Left lung (tissue), 10 donors: ENCODE data around the gene CAPZA3. TPM values are rescaled to one million over a fixed set of nuclear protein-coding genes. Genes with fewer than 3 reads are reported as not detected.
"Not testable (repeated sequence)": the region's sequence is repeated elsewhere in the genome, so short reads cannot be mapped to it uniquely, and the experiment has no call there.

ENCODE experiments used
- ATAC-seq: fragments of 200-7000 bp; cut with Tn5 transposase; one replicate; pipeline ENCODE4 v1.9.1; 2020; ENCODE audit warnings: moderate library complexity
- DNase-seq, 4 donors: peaks; one replicate each; pipeline ENCODE4 v3.0.0-alpha.2; 2013 to 2020
- H3K27ac ChIP-seq, 2 donors: fragments of 200-600 bp; sonication (generic) in 1 of 2; one replicate each; pipeline versions ENCODE4 v1.5.0 to v1.8.0; 2020 to 2021
- H3K27me3 ChIP-seq, 2 donors: fragments of 200-600 bp; sonication (generic) in 1 of 2; one replicate each; pipeline versions ENCODE4 v1.5.0 to v1.8.0; 2020 to 2021
- H3K36me3 ChIP-seq, 2 donors: fragments of 200-600 bp; sonication (generic) in 1 of 2; one replicate each; pipeline versions ENCODE4 v1.5.0 to v1.8.0; 2020 to 2021
- H3K4me1 ChIP-seq, 2 donors: fragments of 200-600 bp; one replicate each; pipeline ENCODE4 v1.8.0; 2021
- H3K4me3 ChIP-seq, 2 donors: fragments of 200-600 bp; sonication (generic) in 1 of 2; one replicate each; pipeline versions ENCODE4 v1.5.0 to v1.8.0; 2020 to 2021; ENCODE audit warnings: mild to moderate bottlenecking in 1 of 2
- H3K9me3 ChIP-seq, 2 donors: fragments of 200-600 bp; sonication (generic) in 1 of 2; one replicate each; pipeline versions ENCODE4 v1.5.0 to v1.8.0; 2020 to 2021
- intact Hi-C, 2 donors: fragments of 100-400 bp; cut with DNase I; formaldehyde crosslinking; loops; one replicate each; pipeline versions ENCODE4 v1.11.2 to v1.14.2; 2022
- polyA plus RNA-seq, 6 donors: library from polyadenylated mRNA; unstranded; fragments of 120-200 nt; gene quantifications; one replicate each; pipeline ENCODE4 v1.2.1, GENCODE V29; 2013; ENCODE audit not compliant: insufficient read length in 6 of 6
- total RNA-seq, 2 donors: library from RNA; stranded (reverse); fragmentation: NEBNext Ultra II Directional; extraction: Animal tissue kit (Norgen Biotek cat#: 25700); gene quantifications; one replicate each; pipeline ENCODE4 v1.2.1, GENCODE V29; 2021
- TF ChIP-seq, protein P1 (sequence below), 2 donors: fragments of 200-600 bp; sonication (generic) in 1 of 2; IDR thresholded peaks; one replicate each; pipeline versions ENCODE4 v1.5.0 to v1.8.0; 2021; ENCODE audit warnings: antibody characterized with exemption in 2 of 2
- donor health status: DM: no; HTN: yes; CAD: no.
- donor health status: DM: no; HTN: no; CAD: no.

The CAPZA3 gene
- total and polyA plus RNA-seq, 8 donors, result 0.46 to 2.1 (median 1.3) TPM; not detected in 2

DNA sequence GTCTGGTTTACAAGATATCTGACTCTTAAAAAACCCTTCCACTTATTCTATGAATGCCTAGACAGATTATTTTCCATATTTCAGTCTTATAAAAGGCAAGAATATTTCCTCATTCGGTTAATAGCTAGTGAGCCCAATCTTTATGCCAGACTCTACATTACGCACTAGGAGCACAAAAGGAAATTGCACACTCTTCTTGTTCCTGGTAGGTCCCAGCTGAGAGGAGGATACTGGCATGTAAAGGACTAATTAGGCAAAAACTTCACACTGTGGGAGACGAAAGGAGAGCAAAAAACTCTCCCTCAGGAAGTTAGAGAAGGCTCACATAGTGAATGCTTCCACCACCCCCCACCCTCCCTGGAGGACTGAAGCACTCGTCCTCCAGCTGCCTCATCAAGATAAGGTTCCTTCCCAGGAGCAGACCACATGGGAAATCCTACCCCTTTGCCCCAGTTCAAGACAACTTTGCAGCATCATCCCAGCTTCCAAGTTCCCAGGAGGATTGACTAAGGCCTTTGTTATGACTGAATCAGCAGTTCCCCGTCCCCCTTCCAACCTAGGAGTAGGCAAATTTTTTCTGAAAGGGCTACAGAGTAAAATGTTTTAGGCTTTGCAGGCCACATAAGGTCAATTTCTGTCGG lies 14.5 kb downstream of the CAPZA3 start:
- no peaks in the 10 kb centered on the region for H3K27me3 ChIP-seq
- DNase-seq, result no peak
- TF ChIP-seq, protein P1, sequence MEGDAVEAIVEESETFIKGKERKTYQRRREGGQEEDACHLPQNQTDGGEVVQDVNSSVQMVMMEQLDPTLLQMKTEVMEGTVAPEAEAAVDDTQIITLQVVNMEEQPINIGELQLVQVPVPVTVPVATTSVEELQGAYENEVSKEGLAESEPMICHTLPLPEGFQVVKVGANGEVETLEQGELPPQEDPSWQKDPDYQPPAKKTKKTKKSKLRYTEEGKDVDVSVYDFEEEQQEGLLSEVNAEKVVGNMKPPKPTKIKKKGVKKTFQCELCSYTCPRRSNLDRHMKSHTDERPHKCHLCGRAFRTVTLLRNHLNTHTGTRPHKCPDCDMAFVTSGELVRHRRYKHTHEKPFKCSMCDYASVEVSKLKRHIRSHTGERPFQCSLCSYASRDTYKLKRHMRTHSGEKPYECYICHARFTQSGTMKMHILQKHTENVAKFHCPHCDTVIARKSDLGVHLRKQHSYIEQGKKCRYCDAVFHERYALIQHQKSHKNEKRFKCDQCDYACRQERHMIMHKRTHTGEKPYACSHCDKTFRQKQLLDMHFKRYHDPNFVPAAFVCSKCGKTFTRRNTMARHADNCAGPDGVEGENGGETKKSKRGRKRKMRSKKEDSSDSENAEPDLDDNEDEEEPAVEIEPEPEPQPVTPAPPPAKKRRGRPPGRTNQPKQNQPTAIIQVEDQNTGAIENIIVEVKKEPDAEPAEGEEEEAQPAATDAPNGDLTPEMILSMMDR (IDR thresholded peaks at IDR 0.05), result no peak
- no peak overlapping the region for H3K4me3 ChIP-seq
- H3K9me3 ChIP-seq, result no peaks in the 10 kb centered on the region
- H3K4me1 ChIP-seq, result no peaks in the 10 kb centered on the region
- H3K27ac ChIP-seq, result no peak overlapping the region
- intact Hi-C loops, result no loop called here
- no peaks in the 10 kb centered on the region for H3K36me3 ChIP-seq
- ATAC-seq, result no peak

DNA sequence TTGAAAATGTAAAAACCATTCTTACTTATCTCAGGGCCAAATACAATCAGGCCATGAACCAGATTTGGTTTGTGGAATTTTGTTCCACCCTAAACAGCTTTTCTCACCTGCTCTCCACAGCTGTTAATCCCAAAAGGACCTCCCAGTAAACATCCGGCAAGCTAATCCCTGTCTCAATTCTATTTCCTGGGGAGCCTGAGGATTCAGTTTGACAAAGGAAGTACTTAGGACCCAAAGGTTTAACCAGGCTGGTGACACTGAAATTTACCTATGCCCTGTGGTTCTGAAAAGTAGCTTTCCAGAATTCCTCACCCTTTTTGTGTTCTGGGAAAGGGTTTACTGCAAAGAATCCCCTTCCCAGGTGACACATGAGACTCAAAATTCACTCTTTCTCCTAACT lies 15.0 kb downstream of the CAPZA3 start:
- Histone ChIP-seq H3K27me3 (no peaks in the 10 kb centered on the region), H3K4me3 (no peak overlapping the region), H3K9me3 (no peaks in the 10 kb centered on the region), H3K36me3 (no peaks in the 10 kb centered on the region), H3K4me1 (no peaks in the 10 kb centered on the region), H3K27ac (no peak overlapping the region)
- no peak for ATAC-seq
- DNase-seq, result no peak
- intact Hi-C loops, result no loop called here
- TF ChIP-seq, protein P1 (IDR thresholded peaks at IDR 0.05), result no peak

DNA sequence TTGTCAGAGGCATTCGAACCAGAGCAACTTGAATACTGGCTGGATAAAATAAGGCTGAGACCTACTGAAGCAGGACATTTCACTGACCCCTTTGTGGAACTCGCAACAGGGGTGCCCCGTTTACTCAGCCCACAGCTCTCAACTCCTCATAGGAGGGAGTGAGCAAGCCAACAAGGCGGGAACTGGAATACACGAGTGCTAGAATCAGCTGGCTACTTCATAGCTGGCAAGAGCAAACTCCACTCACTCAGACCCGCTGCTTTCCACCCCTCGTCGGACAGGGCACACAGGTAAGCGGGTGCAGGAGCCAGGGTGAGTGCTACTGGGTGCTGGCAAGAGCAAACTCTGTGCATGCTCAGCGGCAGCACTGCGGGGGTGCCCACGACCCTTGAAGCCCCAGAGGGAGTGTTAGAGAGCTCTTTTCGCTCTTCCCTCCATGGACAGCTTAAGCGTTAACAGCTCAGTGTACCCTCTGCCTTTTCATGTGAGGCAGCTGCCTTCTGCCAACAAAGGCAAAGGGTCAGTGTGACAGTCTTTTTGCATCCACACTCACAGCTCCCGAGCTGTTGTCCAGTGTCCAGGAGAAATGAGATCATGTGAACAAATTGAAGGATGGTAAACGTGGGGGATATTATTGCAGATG lies 15.7 kb downstream of the CAPZA3 start:
- no peaks in the 10 kb centered on the region for H3K4me1 ChIP-seq
- intact Hi-C loops, result no loop called here
- no peaks in the 10 kb centered on the region for H3K36me3 ChIP-seq
- TF ChIP-seq, protein P1 (IDR thresholded peaks at IDR 0.05), result no peak
- no peaks in the 10 kb centered on the region for H3K9me3 ChIP-seq
- H3K4me3 ChIP-seq, result no peak overlapping the region
- H3K27me3 ChIP-seq, result no peaks in the 10 kb centered on the region
- no peak overlapping the region for H3K27ac ChIP-seq
- ATAC-seq, result peak; percentile 74
- DNase-seq, result peak in 2 of 4 donors; percentile 19 to 48

DNA sequence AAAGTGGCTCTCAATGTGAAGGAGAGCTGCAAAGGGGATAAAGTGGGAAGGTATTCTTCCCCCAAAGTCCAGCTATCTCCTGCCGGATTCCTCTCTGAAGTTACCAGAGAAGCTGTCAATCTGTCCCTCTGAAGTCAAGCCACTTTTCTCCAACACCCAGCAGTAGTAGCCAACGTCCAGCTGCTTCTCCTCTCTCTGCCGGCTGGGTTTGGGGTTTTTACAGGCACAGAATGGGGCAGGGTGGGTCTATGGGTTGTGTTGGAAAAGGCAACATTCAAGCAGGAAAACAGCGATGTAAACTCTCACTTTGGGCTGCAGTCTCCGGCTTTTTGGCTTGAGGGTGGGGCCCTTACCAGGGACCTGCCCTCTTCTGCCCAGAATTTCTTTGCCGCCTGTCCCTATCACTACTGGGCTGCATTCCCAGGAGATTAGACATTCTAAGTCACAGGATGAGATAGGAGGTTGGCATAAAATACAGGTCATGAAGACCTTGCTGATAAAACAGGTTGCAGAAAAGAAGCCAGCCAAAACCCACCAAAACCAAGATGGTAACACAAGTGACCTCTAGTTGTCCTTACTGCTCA lies 16.3 kb downstream of the CAPZA3 start:
- TF ChIP-seq, protein P1 (IDR thresholded peaks at IDR 0.05), result no peak

DNA sequence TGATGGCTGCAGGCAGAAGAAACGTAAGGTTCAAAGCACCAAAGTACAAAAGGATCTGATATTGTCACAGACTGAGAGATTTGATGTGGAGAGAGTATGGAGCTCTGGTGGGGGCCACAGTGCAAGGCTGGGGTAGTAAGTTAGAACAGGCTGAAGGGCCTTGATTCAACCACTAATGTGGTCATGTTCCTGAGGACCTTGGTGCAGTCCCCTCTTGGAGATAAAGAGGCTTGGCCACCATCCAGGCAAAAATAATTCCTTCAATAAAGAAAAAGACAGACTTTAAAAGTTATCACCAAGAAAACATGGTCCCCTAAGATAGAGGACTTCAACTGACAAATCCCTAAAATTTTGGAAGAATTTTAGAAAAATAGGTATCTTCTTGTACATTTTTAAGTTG lies 17.4 kb downstream of the CAPZA3 start:
- DNase-seq (no peak), ATAC-seq (no peak)
- no peaks in the 10 kb centered on the region for H3K36me3 ChIP-seq
- H3K27ac ChIP-seq, result no peak overlapping the region
- no peaks in the 10 kb centered on the region for H3K4me1 ChIP-seq
- intact Hi-C loops, result no loop called here
- no peaks in the 10 kb centered on the region for H3K27me3 ChIP-seq
- H3K9me3 ChIP-seq, result no peaks in the 10 kb centered on the region
- H3K4me3 ChIP-seq, result no peak overlapping the region
- TF ChIP-seq, protein P1 (IDR thresholded peaks at IDR 0.05), result no peak

More for the DNA sequence above, 16.3 kb downstream of the CAPZA3 start:
- no peaks in the 10 kb centered on the region for H3K4me1 ChIP-seq
- no peak overlapping the region for H3K27ac ChIP-seq
- no peaks in the 10 kb centered on the region for H3K27me3 ChIP-seq
- intact Hi-C loops, result no loop called here
- H3K9me3 ChIP-seq, result no peaks in the 10 kb centered on the region
- no peak overlapping the region for H3K4me3 ChIP-seq
- no peak for DNase-seq
- no peaks in the 10 kb centered on the region for H3K36me3 ChIP-seq
- ATAC-seq, result no peak

DNA sequence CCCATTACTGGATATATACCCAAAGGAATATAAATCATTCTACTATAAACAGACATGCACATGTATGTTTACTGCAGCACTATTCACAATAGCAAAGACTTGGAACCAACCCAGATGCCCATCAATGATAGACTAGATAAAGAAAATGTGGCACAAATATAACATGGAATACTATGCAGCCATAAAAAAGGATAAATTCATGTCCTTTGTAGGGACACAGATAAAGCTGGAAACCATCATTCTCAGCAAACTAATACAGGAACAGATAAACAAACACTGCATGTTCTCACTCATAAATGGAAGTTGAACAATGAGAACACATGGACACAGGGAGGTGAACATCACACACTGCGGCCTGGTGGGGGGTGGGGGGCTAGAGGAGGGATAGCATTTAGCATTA lies 28.6 kb downstream of the CAPZA3 start:
- not testable (repeated sequence) for DNase-seq
- intact Hi-C loops, result loop anchor here in 1 of 2 donors (10.0 kb wide), 1 partner anchor 312 kb away; no protein-coding TSS in a partner anchor

More for the DNA sequence above, 28.6 kb downstream of the CAPZA3 start:
- ATAC-seq, H3K27me3 ChIP-seq, H3K36me3 ChIP-seq, H3K27ac ChIP-seq, H3K4me1 ChIP-seq, H3K4me3 ChIP-seq: not testable (repeated sequence)
- peaks cover 0 to 38% of the 10 kb centered on the region in 2 donors for H3K9me3 ChIP-seq
